HFFc6 (cell line): ENCODE data around the gene EGR2. TPM values are rescaled to one million over a fixed set of nuclear protein-coding genes. Genes with fewer than 3 reads are reported as not detected.

Experiments
- DNase-seq: peaks from one replicate; pipeline ENCODE4 v3.0.0-alpha.2; 2018
- H3K27ac Mint-ChIP-seq: 2 replicates; pipeline ENCODE4 v1.8.0; 2020; ENCODE audit warnings: mild to moderate bottlenecking, mixed read lengths
- H3K27me3 Mint-ChIP-seq: 2 replicates; pipeline ENCODE4 v1.8.0; 2021; ENCODE audit warnings: mild to moderate bottlenecking, moderate library complexity, mixed read lengths; ENCODE audit not compliant: insufficient read depth
- H3K36me3 Mint-ChIP-seq: 2 replicates; pipeline ENCODE4 v1.8.0; 2021; ENCODE audit warnings: low read depth, mixed read lengths
- H3K4me1 Mint-ChIP-seq: 2 replicates; pipeline ENCODE4 v1.8.0; 2020; ENCODE audit warnings: low read depth, mixed read lengths
- H3K4me3 Mint-ChIP-seq: 2 replicates; pipeline ENCODE4 v1.8.0; 2020; ENCODE audit warnings: mild to moderate bottlenecking, moderate library complexity, mixed read lengths
- H3K9me3 Mint-ChIP-seq: 2 replicates; pipeline ENCODE4 v1.8.0; 2020; ENCODE audit warnings: mild to moderate bottlenecking, mixed read lengths
- total RNA-seq, 6 experiments: library from RNA; stranded (reverse); fragmentation: NEBNext Ultra II Directional; extraction: Animal tissue kit (Norgen Biotek cat#: 25700); gene quantifications; 2 replicates in 1 of 6; 3 replicates in 5 of 6; pipeline ENCODE4 v1.2.3, GENCODE V29; 2021
- TF ChIP-seq, protein P1 (sequence below): fragments of 200-600 bp; sonication (generic); IDR thresholded peaks from 2 replicates; pipeline ENCODE4 v1.5.0; 2021; ENCODE audit warnings: antibody characterized with exemption, mild to moderate bottlenecking

Gene EGR2
- total RNA-seq, 6 experiments from 2014 or later: 0.13 to 0.64 (median 0.26) TPM

DNA sequence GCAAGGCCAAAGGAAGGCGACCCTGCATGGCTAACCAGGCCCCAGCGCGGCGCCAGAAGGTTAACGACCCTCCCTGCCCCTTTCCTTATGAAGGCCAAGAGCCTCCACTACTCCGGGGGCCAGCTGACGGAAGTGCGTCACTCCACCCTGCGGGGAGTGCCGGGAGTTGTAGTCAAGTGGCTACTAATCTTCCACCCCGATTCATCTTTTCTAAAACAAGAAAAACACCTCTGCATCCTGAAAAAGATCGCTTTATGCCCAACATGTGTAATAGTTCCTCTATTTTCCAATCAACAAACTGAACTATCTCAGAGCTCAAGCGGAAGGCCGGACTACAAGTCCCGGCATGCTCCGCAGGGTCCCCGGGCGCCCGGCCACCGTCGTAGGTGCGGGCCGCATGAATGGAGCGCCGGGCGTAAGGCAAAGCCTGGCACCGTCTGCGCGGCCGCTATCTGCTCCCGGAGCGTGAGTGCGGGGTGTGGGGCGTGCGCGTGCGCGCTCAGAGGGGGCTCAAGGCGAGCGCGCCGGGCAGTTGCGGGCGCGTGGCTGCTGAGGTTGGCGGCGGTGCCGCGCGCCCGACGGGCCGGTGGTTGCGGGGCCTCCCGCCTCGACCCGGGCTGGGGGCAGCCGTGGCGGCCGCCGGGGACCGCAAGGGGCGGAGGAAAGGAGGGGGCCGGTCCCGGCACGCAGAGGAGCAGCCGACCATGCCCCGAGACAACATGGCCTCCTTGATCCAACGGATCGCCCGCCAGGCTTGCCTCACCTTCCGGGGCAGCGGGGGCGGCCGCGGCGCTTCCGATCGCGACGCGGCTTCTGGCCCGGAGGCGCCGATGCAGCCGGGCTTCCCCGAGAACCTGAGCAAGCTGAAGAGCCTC lies 11.6 kb downstream of the EGR2 start, which contains the start of gene ADO:
Gene ADO (plus strand): TSS at position 365 of the 875 bp plus-strand sequence. CDS start 340 bp downstream, at position 705.
- Mint-ChIP-seq H3K27ac (peak within 1 kb of the TSS; percentile 99), H3K4me1 (peaks cover 39% of the 10 kb centered on the region), H3K36me3 (peaks cover 4% of the 10 kb centered on the region), H3K9me3 (no peaks in the 10 kb centered on the region), H3K27me3 (peaks cover 5% of the 10 kb centered on the region; the same call in 1 of the 2 replicates), H3K4me3 (peak within 1 kb of the TSS; percentile 94)
- TF ChIP-seq, protein P1, sequence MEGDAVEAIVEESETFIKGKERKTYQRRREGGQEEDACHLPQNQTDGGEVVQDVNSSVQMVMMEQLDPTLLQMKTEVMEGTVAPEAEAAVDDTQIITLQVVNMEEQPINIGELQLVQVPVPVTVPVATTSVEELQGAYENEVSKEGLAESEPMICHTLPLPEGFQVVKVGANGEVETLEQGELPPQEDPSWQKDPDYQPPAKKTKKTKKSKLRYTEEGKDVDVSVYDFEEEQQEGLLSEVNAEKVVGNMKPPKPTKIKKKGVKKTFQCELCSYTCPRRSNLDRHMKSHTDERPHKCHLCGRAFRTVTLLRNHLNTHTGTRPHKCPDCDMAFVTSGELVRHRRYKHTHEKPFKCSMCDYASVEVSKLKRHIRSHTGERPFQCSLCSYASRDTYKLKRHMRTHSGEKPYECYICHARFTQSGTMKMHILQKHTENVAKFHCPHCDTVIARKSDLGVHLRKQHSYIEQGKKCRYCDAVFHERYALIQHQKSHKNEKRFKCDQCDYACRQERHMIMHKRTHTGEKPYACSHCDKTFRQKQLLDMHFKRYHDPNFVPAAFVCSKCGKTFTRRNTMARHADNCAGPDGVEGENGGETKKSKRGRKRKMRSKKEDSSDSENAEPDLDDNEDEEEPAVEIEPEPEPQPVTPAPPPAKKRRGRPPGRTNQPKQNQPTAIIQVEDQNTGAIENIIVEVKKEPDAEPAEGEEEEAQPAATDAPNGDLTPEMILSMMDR: peak; percentile 31; the same call in 1 of the 2 replicates
- DNase-seq: peak; percentile 61

DNA sequence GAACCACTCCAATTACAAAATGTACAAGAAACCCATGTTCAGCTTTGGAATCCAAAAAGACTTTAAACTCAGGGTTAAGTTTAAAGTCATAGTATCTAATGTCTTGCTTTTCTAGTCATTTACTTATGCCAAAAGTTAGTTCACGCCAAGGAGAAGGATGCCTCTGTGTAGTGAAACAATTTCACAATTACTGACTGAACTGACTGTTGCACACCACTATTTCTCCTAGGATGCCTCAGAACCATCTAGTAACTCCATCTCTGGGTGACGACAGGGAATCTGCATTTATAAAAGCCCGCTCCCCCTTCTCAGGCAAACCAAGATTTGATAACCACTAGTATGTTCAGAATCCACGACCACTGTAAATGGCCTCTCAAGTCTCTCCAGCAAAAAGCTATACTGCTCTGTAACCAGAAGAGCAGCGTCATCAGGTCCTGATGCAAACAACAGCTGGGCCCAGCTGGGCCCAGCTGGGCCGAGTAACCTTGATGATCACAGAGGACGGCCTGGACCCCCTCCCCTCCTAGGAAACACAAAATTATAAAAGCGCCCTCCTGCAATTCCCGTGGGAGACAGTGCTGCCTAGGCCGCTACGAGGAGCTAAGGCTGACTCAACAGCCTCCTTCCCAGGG lies 12.3 kb downstream of the EGR2 start:
- H3K36me3 Mint-ChIP-seq: peaks cover 4% of the 10 kb centered on the region

DNA sequence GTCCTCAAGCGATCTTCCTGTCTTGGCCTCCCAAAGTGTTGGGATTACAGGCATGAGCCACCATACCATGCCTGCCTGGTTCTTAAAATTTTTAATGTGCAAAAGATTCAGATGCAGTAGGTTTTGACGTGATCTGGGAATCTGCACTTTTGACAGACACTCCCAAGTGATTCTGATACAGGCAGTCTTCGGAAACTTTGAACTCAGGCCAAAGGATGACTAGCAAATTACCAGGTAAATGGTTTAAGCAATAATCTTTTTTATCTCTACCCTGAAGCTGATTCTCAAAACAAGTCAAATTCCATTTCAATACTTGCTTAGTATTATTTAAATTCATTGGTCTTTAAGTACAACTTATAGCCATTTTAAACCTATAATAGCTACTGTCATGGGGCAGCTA lies 14.3 kb downstream of the EGR2 start:
- peaks cover 18% of the 10 kb centered on the region for H3K4me1 Mint-ChIP-seq
- H3K27me3 Mint-ChIP-seq: peaks cover 11% of the 10 kb centered on the region
- TF ChIP-seq, protein P1: no peak
- H3K9me3 Mint-ChIP-seq: no peaks in the 10 kb centered on the region
- no peak overlapping the region for H3K27ac Mint-ChIP-seq
- no peak for DNase-seq
- no peaks in the 10 kb centered on the region for H3K36me3 Mint-ChIP-seq
- H3K4me3 Mint-ChIP-seq: no peak overlapping the region

More for the DNA sequence above, 12.3 kb downstream of the EGR2 start:
- TF ChIP-seq, protein P1: no peak
- peaks cover 38% of the 10 kb centered on the region for H3K4me1 Mint-ChIP-seq
- no peak for DNase-seq
- no peaks in the 10 kb centered on the region for H3K9me3 Mint-ChIP-seq
- H3K27me3 Mint-ChIP-seq: peaks cover 9% of the 10 kb centered on the region; the same call in 1 of the 2 replicates
- H3K27ac Mint-ChIP-seq: peak overlapping the region; percentile 99
- peak overlapping the region; percentile 94 for H3K4me3 Mint-ChIP-seq

DNA sequence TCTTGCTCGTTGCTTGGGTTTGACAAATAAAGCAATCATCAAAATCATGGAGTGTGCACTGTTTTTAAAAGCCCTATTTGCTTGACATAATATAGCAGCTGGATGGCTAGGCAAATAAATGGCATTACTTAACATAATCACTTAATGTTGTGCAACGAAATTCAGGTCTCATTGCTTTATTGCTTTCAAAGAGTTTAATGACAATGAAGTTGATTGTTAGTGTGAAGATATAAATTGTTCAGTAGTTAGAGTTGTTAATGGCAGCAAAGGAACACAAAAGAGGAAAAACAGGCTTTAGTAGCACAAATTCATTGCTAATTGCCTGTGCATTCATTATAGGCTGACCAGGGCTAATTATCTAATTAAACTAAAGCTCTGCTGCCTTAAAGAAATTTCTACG lies 19.3 kb downstream of the EGR2 start:
- H3K4me1 Mint-ChIP-seq: peaks cover 6% of the 10 kb centered on the region; the same call in 1 of the 2 replicates
- H3K27ac Mint-ChIP-seq: no peak overlapping the region
- no peaks in the 10 kb centered on the region for H3K36me3 Mint-ChIP-seq
- TF ChIP-seq, protein P1: no peak
- no peak overlapping the region for H3K4me3 Mint-ChIP-seq
- no peaks in the 10 kb centered on the region for H3K9me3 Mint-ChIP-seq
- H3K27me3 Mint-ChIP-seq: peaks cover 16% of the 10 kb centered on the region
- no peak for DNase-seq

DNA sequence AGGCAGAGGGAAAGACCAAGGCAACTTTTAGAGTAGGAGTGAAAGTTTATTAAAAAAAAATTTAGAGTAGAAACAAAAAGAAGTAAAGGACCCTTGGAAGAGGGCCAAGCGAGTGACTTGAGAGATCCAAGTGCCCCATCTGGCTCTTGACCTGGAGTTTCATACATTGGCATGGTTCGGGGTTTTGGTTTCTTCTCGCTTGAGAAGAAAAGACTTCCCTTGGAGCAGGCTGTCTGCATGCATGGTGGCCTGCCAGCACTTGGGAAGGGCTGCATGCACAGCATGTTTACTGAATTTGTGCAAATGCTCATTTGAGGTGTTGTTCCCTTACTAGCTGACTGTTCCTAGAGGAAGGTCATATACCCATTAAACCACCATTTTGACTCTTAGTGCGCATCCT lies 20.4 kb downstream of the EGR2 start:
- Mint-ChIP-seq H3K36me3 (no peaks in the 10 kb centered on the region), H3K9me3 (no peaks in the 10 kb centered on the region), H3K27ac (no peak overlapping the region), H3K4me3 (no peak overlapping the region), H3K27me3 (peaks cover 16% of the 10 kb centered on the region), H3K4me1 (peaks cover 6% of the 10 kb centered on the region; the same call in 1 of the 2 replicates)
- no peak for DNase-seq
- TF ChIP-seq, protein P1: no peak
